Adrenal gland (tissue), 19 donors: ENCODE measurements around the gene HOXB7. TPM values are rescaled to one million over a fixed set of nuclear protein-coding genes. Genes with fewer than 3 reads are reported as not detected.

Experiments
- DNase-seq, 7 donors: peaks; one replicate each; pipeline ENCODE4 v3.0.0-alpha.2; 2019 to 2020
- H3K27ac ChIP-seq, 5 donors: fragments of 200-600 bp; sonication (generic) in 4 of 5; 1 replicate in 3 of 5; 2 replicates in 2 of 5; pipeline versions ENCODE4 v1.5.1 to v1.8.0; 2016 to 2020; ENCODE audit warnings: mild to moderate bottlenecking in 1 of 5
- H3K27me3 ChIP-seq: fragments of 200-600 bp; 2 replicates; pipeline ENCODE4 v1.8.0; 2021
- H3K36me3 ChIP-seq, 2 donors: fragments of 200-600 bp; replicated peaks in 1 of 2; 1 replicate in 1 of 2; 2 replicates in 1 of 2; pipeline versions ENCODE4 v1.5.1 to v1.8.0; 2018 to 2022
- H3K4me1 ChIP-seq, 2 donors: fragments of 200-600 bp; replicated peaks in 1 of 2; 1 replicate in 1 of 2; 2 replicates in 1 of 2; pipeline versions ENCODE4 v1.5.1 to v1.8.0; 2018 to 2021
- H3K4me3 ChIP-seq, 4 donors: fragments of 200-600 bp; sonication (generic) in 3 of 4; one replicate each; pipeline ENCODE4 v1.5.1; 2016 to 2018
- H3K9me3 ChIP-seq, 3 donors: fragments of 200-600 bp; sonication (generic) in 1 of 3; replicated peaks in 1 of 3; 1 replicate in 2 of 3; 2 replicates in 1 of 3; pipeline versions ENCODE4 v1.5.1 to v1.8.0; 2016 to 2021
- CTCF ChIP-seq, 6 experiments: fragments of 450-650 bp in 4 of 6; fragments of 200-600 bp in 2 of 6; sonication (generic) in 1 of 6; IDR thresholded peaks; 1 replicate in 5 of 6; 2 replicates in 1 of 6; pipeline versions ENCODE4 v1.5.1 to v1.8.0; 2016 to 2021; ENCODE audit warnings: antibody characterized with exemption in 6 of 6, mild to moderate bottlenecking in 2 of 6, moderate library complexity in 1 of 6
- POLR2A ChIP-seq, 2 donors: fragments of 450-650 bp; IDR thresholded peaks; one replicate each; pipeline ENCODE4 v1.6.1; 2017; ENCODE audit warnings: antibody characterized with exemption in 2 of 2, mild to moderate bottlenecking in 2 of 2, moderate library complexity in 1 of 2
- WGBS, 4 donors: extraction: QIAGEN DNeasy Blood & Tissue Kit in 2 of 4; methylation state at CpG; one replicate each; pipeline versions ENCODE4 v1.1.5 to v1.1.7; 2013 to 2017; 5-methylcytosine and 5-hydroxymethylcytosine counted together
- intact Hi-C, 2 donors: fragments of 100-400 bp; cut with DNase I; formaldehyde crosslinking; loops; one replicate each; pipeline versions ENCODE4 v1.14.1 to v1.15.0; 2022 to 2023
- long read RNA-seq, 10 donors: library from polyadenylated mRNA in 3 of 10; unstranded in 2 of 10; stranded (forward) in 1 of 10; transcript quantifications; one replicate each; pipeline ENCODE4 v2.0.0 and lab custom pipeline, GENCODE V29; 2021 to 2026
- polyA plus RNA-seq, 3 donors: library from polyadenylated mRNA; stranded (reverse); fragments of 200-250 nt in 2 of 3; fragments of 350-450 nt in 1 of 3; fragmentation: Illumina TruSeq in 1 of 3; extraction: RNeasy Lipid Tissue Mini Kit (QIAGEN cat#74804) in 1 of 3; gene quantifications; one replicate each; pipeline ENCODE4 v1.2.3, GENCODE V29; 2013 to 2014
- total RNA-seq, 9 donors: library from RNA; depleted of rRNA in 4 of 9; stranded (reverse); fragments of >200 nt in 4 of 9; fragments of 120-200 nt in 1 of 9; fragmentation: NEBNext Ultra II Directional in 1 of 9; extraction: Animal tissue kit (Norgen Biotek cat#: 25700) in 1 of 9; gene quantifications; one replicate each; pipeline versions ENCODE4 v1.1.0 to v1.2.4, GENCODE V29; 2013 to 2023
- donor health status: healthy with polysubstance abuse.
- donor health status: Bipolar disorder and iron deficiency.
- donor health status: DM: yes; HTN: yes; CAD: no.
- donor health status: DM: no; HTN: no; CAD: no.
- donor health status: DM: no; HTN: no; CAD: no.
- donor health status: DM: yes; HTN: yes; CAD: no.

HOXB7 gene
- total RNA-seq = 10 to 100 TPM in 5 of 9 donors, 1 to 10 TPM in 4; 6.2 to 16.7 (median 10.6) TPM
- 10 to 100 TPM; 20.3 to 27.0 (median 24.4) TPM for polyA plus RNA-seq
- long read RNA-seq, donor 1, partial matches to known transcripts = 0 of 2 reads
- long read RNA-seq, donor 1, other reads (novel, unspliced or antisense) = 0 of 2 reads
- long read RNA-seq, donor 2, transcript HOXB7-201 (2 exons, 1,371 nt) = major isoform, 8 of 8 reads
- long read RNA-seq, donor 2, partial matches to known transcripts = 0 of 8 reads
- long read RNA-seq, donor 2, other reads (novel, unspliced or antisense) = 0 of 8 reads
- long read RNA-seq, donor 3, partial matches to known transcripts = 0 of 3 reads
- long read RNA-seq, donor 3, other reads (novel, unspliced or antisense) = 0 of 3 reads
- long read RNA-seq, donor 4, transcript HOXB7-201 (2 exons, 1,371 nt) = major isoform, 11 of 11 reads
- long read RNA-seq, donor 4, partial matches to known transcripts = 0 of 11 reads
- long read RNA-seq, donor 4, other reads (novel, unspliced or antisense) = 0 of 11 reads
- long read RNA-seq, donor 5, transcript HOXB7-201 (2 exons, 1,371 nt) = major isoform, 15 of 15 reads
- long read RNA-seq, donor 5, partial matches to known transcripts = 0 of 15 reads
- long read RNA-seq, donor 5, other reads (novel, unspliced or antisense) = 0 of 15 reads
- long read RNA-seq, donor 6, transcript HOXB7-201 (2 exons, 1,371 nt) = major isoform, 9 of 9 reads
- long read RNA-seq, donor 6, partial matches to known transcripts = 0 of 9 reads
- long read RNA-seq, donor 6, other reads (novel, unspliced or antisense) = 0 of 9 reads
- long read RNA-seq, donor 7, partial matches to known transcripts = 0 of 2 reads
- long read RNA-seq, donor 7, other reads (novel, unspliced or antisense) = 0 of 2 reads
- long read RNA-seq, donor 8, partial matches to known transcripts = 0 of 1 reads
- long read RNA-seq, donor 8, other reads (novel, unspliced or antisense) = 0 of 1 reads
- long read RNA-seq, donor 9, partial matches to known transcripts = 0 of 4 reads
- long read RNA-seq, donor 9, other reads (novel, unspliced or antisense) = 0 of 4 reads
- long read RNA-seq, donor 10, partial matches to known transcripts = 0 of 4 reads
- long read RNA-seq, donor 10, other reads (novel, unspliced or antisense) = 0 of 4 reads

- no peaks in the 10 kb centered on the region for H3K9me3 ChIP-seq
- H3K27ac ChIP-seq = peak within 1 kb of the TSS; percentile 43 to 88 (median 79)
- H3K27me3 ChIP-seq = peaks cover 9% of the 10 kb centered on the region
- DNase-seq = peak; percentile 67 to 84 (median 80)
- H3K36me3 ChIP-seq = no peaks in the 10 kb centered on the region
- H3K4me1 ChIP-seq = peaks cover 3 to 21% of the 10 kb centered on the region in 2 donors
- H3K4me3 ChIP-seq = peak within 1 kb of the TSS; percentile 50 to 79 (median 66)
- no peak for TF ChIP-seq CTCF (IDR thresholded peaks at IDR 0.05)
- peak in 1 of 2 donors; percentile 38 for TF ChIP-seq POLR2A (IDR thresholded peaks at IDR 0.05)
- 0 to 1% (median 1%) methylated on average over 23 to 79 of the region's 79 CpGs for WGBS, 4 donors
- intact Hi-C loops = loop anchor here in 1 of 2 donors (10.0 kb wide), 1 partner anchor 586 kb away; no protein-coding TSS in a partner anchor
Measured at GRCh38 chr17:48610282-48611211, at the start of gene HOXB7. Gene HOXB7, minus strand, starts transcription at chr17:48611017. Its CDS starts 99 bp downstream, at chr17:48610918.

- no peak for DNase-seq
- Histone ChIP-seq H3K27ac (no peak overlapping the region), H3K36me3 (no peaks in the 10 kb centered on the region), H3K9me3 (no peaks in the 10 kb centered on the region), H3K4me3 (no peak overlapping the region), H3K4me1 (no peaks in the 10 kb centered on the region), H3K27me3 (peaks cover 8% of the 10 kb centered on the region)
- intact Hi-C loops = no loop called here
- no peak for TF ChIP-seq POLR2A (IDR thresholded peaks at IDR 0.05)
- TF ChIP-seq CTCF (IDR thresholded peaks at IDR 0.05) = no peak
Measured at GRCh38 chr17:48655913-48656312, 45.1 kb upstream of the HOXB7 start.

GRCh38 chr17:48649741-48650140 lies 38.9 kb upstream of the HOXB7 start:
- intact Hi-C loops = no loop called here
- no peaks in the 10 kb centered on the region for H3K9me3 ChIP-seq
- H3K27ac ChIP-seq = no peak overlapping the region
- DNase-seq = no peak
- TF ChIP-seq CTCF (IDR thresholded peaks at IDR 0.05) = no peak
- TF ChIP-seq POLR2A (IDR thresholded peaks at IDR 0.05) = no peak
- H3K4me1 ChIP-seq = peaks cover 0 to 5% of the 10 kb centered on the region in 2 donors
- 50 to 81% (median 75%) methylated on average over 1 of the region's 1 CpG for WGBS, 4 donors
- H3K4me3 ChIP-seq = no peak overlapping the region
- peaks cover 51% of the 10 kb centered on the region for H3K27me3 ChIP-seq
- H3K36me3 ChIP-seq = no peaks in the 10 kb centered on the region
